Fibroblast of mammary gland (primary cell): ENCODE results near the gene DCAF8.

Source experiments
- DNase-seq: peaks from one replicate; pipeline ENCODE4 v3.0.0-alpha.2; 2010; ENCODE audit warnings: low read depth
- H3K4me3 ChIP-seq: 2 replicates; pipeline ENCODE4 v1.5.1; 2011; ENCODE audit warnings: low read depth, mild to moderate bottlenecking, low read length, moderate library complexity; ENCODE audit not compliant: control insufficient read depth
- CTCF ChIP-seq: conservative IDR thresholded peaks from 2 replicates; pipeline ENCODE4 v1.5.1; 2011; ENCODE audit warnings: low read depth, low read length, inconsistent platforms; ENCODE audit not compliant: control insufficient read depth, insufficient read depth

DCAF8 gene

GRCh38 chr1:160239582-160240299 lies 22.6 kb downstream of the DCAF8 start:
- no peak overlapping the region for H3K4me3 ChIP-seq
- TF ChIP-seq CTCF: no peak
- DNase-seq: no peak

GRCh38 chr1:160238408-160238807 lies 23.9 kb downstream of the DCAF8 start:
- DNase-seq: no peak
- no peak for TF ChIP-seq CTCF
- H3K4me3 ChIP-seq: no peak overlapping the region

GRCh38 chr1:160237558-160237957 lies 24.8 kb downstream of the DCAF8 start:
- H3K4me3 ChIP-seq: no peak overlapping the region
- DNase-seq: no peak
- no peak for TF ChIP-seq CTCF

- no peak for DNase-seq
- TF ChIP-seq CTCF: no peak
- H3K4me3 ChIP-seq: no peak overlapping the region
Measured at GRCh38 chr1:160236806-160237205, 25.5 kb downstream of the DCAF8 start.

GRCh38 chr1:160232911-160233310 lies 29.4 kb downstream of the DCAF8 start:
- no peak overlapping the region for H3K4me3 ChIP-seq
- DNase-seq: no peak
- no peak for TF ChIP-seq CTCF

GRCh38 chr1:160228431-160228830 lies 33.9 kb downstream of the DCAF8 start:
- no peak for DNase-seq
- no peak for TF ChIP-seq CTCF
- no peak overlapping the region for H3K4me3 ChIP-seq

- TF ChIP-seq CTCF: no peak
- no peak overlapping the region for H3K4me3 ChIP-seq
- no peak for DNase-seq
Measured at GRCh38 chr1:160227561-160227960, 34.8 kb downstream of the DCAF8 start.
